Esophagus (tissue), 2 donors: ENCODE results near the gene PDE9A. TPM values are rescaled to one million over a fixed set of nuclear protein-coding genes. Genes with fewer than 3 reads are reported as not detected.
"Not testable (repeated sequence)": the region's sequence is repeated elsewhere in the genome, so short reads cannot be mapped to it uniquely, and the experiment has no call there.

Experiments
- H3K27ac ChIP-seq, 2 donors: one replicate each; pipeline ENCODE4 v1.5.1; 2013; ENCODE audit warnings: low read depth in 2 of 2, mild to moderate bottlenecking in 2 of 2, inconsistent platforms in 1 of 2, low read length in 1 of 2, moderate library complexity in 1 of 2
- H3K27me3 ChIP-seq, 2 donors: one replicate each; pipeline ENCODE4 v1.6.1; 2013; ENCODE audit warnings: low read length in 2 of 2, control low read depth in 1 of 2, mild to moderate bottlenecking in 1 of 2; ENCODE audit not compliant: insufficient read depth in 2 of 2, control insufficient read depth in 1 of 2
- H3K36me3 ChIP-seq, 2 donors: one replicate each; pipeline ENCODE4 v1.6.1; 2013; ENCODE audit warnings: low read length in 1 of 2; ENCODE audit not compliant: control insufficient read depth in 2 of 2, insufficient read depth in 2 of 2
- H3K4me1 ChIP-seq, 2 donors: one replicate each; pipeline ENCODE4 v1.6.1; 2013; ENCODE audit warnings: low read length in 1 of 2; ENCODE audit not compliant: control insufficient read depth in 2 of 2, insufficient read depth in 2 of 2
- H3K4me3 ChIP-seq, 2 donors: one replicate each; pipeline ENCODE4 v1.5.1; 2013; ENCODE audit warnings: low read length in 2 of 2, mild to moderate bottlenecking in 2 of 2, low read depth in 1 of 2, moderate library complexity in 1 of 2
- H3K9me3 ChIP-seq, 2 donors: one replicate each; pipeline ENCODE4 v1.6.1; 2013; ENCODE audit warnings: mild to moderate bottlenecking in 2 of 2, low read depth in 1 of 2, low read length in 1 of 2, moderate library complexity in 1 of 2; ENCODE audit not compliant: control insufficient read depth in 2 of 2, insufficient read depth in 1 of 2
- WGBS, 2 donors: extraction: QIAGEN DNeasy Blood & Tissue Kit; methylation state at CpG; one replicate each; pipeline ENCODE4 v1.1.7; 2013; 5-methylcytosine and 5-hydroxymethylcytosine counted together
- polyA plus RNA-seq, 2 donors: library from polyadenylated mRNA; stranded (reverse); fragments of 200-250 nt; gene quantifications; one replicate each; pipeline ENCODE4 v1.2.3, GENCODE V29; 2013
- donor health status: healthy with polysubstance abuse.
- donor health status: Bipolar disorder and iron deficiency.

The PDE9A gene
- polyA plus RNA-seq, 2 donors = 1.6 to 1.8 TPM

DNA sequence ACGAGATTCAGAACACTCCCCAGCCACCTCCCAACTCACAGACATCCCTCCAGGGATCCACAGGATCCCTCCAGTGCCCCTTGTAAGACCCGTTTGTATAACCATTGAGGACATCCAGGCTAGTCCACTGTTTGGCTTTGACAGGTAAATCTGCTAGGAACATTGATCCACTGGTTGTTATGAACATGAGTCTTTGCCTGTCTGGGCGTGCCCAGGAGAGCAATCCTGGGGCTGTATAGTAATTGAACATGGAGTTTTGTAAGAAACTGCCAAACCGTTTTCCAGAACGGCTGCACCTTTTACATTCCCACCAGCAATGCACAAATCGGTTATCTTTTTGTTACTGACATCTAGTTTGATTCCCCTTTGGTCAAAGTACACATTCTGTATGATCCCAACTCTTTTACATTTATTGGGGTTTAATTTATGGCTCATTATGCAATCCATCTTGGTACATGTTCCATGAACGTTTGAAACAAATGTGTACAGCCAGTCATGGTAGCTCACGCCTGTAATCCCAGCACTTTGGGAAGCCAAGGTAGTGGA is 137.2 kb downstream of the PDE9A start:
- no peaks in the 10 kb centered on the region for H3K4me1 ChIP-seq
- WGBS, 2 donors = 43 to 50% methylated on average over 8 of the region's 8 CpGs
- no peaks in the 10 kb centered on the region for H3K36me3 ChIP-seq

DNA sequence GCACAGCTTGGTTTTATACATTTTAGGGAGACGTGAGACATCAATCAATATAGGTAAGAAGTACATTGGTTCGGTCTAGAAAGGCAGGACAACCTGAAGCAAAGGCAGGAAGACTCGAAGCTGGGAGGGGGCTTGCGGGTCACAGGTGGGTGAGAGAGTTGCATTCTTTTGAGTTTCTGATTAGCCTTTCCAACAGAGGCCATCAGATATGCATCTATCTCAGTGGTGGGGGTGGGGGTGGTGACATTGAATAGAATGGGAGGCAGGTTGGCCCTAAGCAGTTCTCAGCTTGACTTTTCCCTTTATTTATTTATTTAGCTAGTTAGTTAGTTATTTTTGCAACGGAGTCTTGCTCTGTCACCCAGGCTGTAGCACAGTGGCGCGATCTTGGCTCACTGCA is 140.4 kb downstream of the PDE9A start:
- Histone ChIP-seq H3K36me3 (no peaks in the 10 kb centered on the region), H3K9me3 (no peaks in the 10 kb centered on the region), H3K27me3 (no peaks in the 10 kb centered on the region), H3K4me1 (no peaks in the 10 kb centered on the region), H3K4me3 (no peak overlapping the region), H3K27ac (no peak overlapping the region)
- WGBS, 2 donors = 74 to 82% methylated on average over 7 of the region's 7 CpGs

More for the DNA sequence above, 137.2 kb downstream of the PDE9A start:
- peaks cover 0 to 4% of the 10 kb centered on the region in 2 donors for H3K9me3 ChIP-seq
- H3K27me3 ChIP-seq = no peaks in the 10 kb centered on the region
- H3K27ac ChIP-seq = no peak overlapping the region
- no peak overlapping the region for H3K4me3 ChIP-seq

DNA sequence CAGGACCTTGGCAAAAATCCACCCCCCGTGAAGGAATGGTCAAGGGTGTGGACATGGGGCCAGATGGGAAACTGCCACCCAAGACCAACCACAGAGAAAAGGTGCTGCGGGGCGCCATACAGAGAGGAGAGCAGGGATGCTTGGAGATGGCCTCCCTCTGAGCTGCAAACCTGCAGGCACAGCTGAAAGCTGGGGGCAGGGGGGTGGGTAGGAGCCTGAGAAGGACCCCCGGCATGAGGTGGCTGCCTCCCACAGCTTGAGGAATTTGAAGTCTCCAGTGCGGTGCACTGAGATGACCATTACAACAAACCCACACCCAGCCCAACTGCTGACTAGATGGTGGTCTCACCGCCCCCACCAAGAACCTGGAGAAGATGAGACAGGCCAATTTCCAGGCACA is 141.1 kb downstream of the PDE9A start:
- Histone ChIP-seq H3K27me3 (no peaks in the 10 kb centered on the region), H3K4me1 (no peaks in the 10 kb centered on the region), H3K27ac (no peak overlapping the region), H3K9me3 (no peaks in the 10 kb centered on the region), H3K36me3 (no peaks in the 10 kb centered on the region), H3K4me3 (no peak overlapping the region)
- WGBS, 2 donors = 56 to 61% methylated on average over 6 of the region's 6 CpGs

DNA sequence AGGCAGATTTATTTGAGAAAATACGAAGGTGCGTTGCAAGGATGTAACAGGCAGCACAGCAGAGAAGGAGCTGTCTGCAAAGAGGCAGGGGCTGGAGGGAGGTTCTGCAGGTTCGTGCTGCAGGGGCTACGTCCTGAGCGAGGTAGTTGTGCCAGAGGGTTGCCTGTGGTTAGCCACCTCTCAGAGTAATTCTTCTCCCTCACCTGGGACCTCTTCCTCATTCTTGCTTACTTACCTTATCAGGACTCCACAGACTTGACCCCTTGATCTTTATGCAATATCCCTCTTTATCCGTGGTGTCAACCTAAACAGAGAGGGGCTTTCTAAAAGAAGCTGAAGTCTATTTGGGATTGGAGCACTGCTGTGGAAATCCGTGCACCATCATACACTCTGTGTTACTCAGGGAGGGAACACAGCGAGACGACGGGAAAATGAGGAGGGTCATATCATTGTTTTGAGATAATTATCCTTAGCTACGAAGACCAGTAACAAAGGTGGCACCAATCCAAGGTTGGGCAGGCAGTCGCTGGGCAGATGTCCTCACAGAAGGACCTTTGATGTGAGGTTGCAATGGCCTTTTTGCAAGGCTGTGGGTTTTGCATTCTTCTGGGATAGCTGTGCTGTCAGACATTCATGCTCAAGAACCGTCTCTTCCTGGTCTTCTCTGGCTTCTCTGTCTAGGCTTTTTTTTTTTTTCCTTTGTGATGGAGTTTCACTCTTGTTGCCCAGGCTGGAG is 143.1 kb downstream of the PDE9A start:
- Histone ChIP-seq H3K4me1 (no peaks in the 10 kb centered on the region), H3K27ac (no peak overlapping the region), H3K27me3 (no peaks in the 10 kb centered on the region), H3K9me3 (no peaks in the 10 kb centered on the region), H3K36me3 (no peaks in the 10 kb centered on the region), H3K4me3 (no peak overlapping the region)
- WGBS, 2 donors = 60 to 63% methylated on average over 12 to 13 of the region's 13 CpGs

GRCh38 chr21:42797522-42797921 is 144.1 kb downstream of the PDE9A start:
- H3K4me1 ChIP-seq = no peaks in the 10 kb centered on the region
- H3K27me3 ChIP-seq = no peaks in the 10 kb centered on the region
- H3K36me3 ChIP-seq = no peaks in the 10 kb centered on the region
- H3K27ac ChIP-seq = no peak overlapping the region
- WGBS, 2 donors = 75 to 81% methylated on average over 7 of the region's 7 CpGs
- H3K4me3 ChIP-seq = no peak overlapping the region
- H3K9me3 ChIP-seq = no peaks in the 10 kb centered on the region

DNA sequence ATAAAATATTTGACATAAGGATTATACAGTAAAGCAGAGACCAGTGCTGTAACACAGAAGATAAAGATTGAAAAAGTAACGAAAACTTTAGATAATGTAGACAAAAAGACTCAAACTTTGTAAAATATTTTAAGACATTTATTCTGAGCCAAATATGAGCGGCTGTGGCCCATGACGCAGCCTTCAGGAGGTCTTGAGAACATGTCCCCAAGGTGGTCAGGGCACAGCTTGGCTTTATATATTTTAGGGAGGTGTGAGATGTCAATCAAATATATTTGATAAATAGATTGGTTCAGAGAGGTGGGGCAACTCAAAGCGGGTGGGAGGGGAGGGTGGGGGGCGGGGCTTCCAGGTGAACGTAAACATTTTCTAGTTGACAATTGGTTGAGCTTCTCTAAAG is 144.7 kb downstream of the PDE9A start:
- Histone ChIP-seq H3K9me3 (no peaks in the 10 kb centered on the region), H3K27me3 (no peaks in the 10 kb centered on the region), H3K36me3 (no peaks in the 10 kb centered on the region), H3K4me3 (no peak overlapping the region), H3K27ac (no peak overlapping the region), H3K4me1 (no peaks in the 10 kb centered on the region)
- WGBS, 2 donors = 77 to 83% methylated on average over 6 of the region's 6 CpGs

DNA sequence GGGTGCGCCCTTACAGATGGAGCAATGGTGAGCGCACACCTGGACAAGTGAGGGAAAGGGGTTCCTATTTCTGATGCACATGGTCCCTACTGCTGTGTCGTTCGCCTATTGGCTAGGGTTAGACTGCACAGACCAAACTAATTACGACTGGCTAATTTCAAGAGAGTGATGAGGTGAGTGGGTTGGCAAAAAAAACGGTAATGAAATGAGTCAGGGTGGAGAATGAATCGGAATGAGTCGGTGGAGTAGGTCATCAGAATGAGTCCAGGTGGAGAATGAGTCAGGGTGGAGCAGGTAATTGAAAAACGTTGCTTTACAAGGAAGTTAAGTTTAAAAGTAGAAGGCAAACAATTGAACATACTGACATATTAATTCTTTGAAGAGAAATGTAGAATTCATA is 146.1 kb downstream of the PDE9A start:
- WGBS, 2 donors = 61 to 62% methylated on average over 9 of the region's 9 CpGs
- no peak overlapping the region for H3K27ac ChIP-seq
- no peaks in the 10 kb centered on the region for H3K4me1 ChIP-seq
- no peaks in the 10 kb centered on the region for H3K36me3 ChIP-seq
- H3K4me3 ChIP-seq = no peak overlapping the region
- H3K9me3 ChIP-seq = no peaks in the 10 kb centered on the region
- no peaks in the 10 kb centered on the region for H3K27me3 ChIP-seq

DNA sequence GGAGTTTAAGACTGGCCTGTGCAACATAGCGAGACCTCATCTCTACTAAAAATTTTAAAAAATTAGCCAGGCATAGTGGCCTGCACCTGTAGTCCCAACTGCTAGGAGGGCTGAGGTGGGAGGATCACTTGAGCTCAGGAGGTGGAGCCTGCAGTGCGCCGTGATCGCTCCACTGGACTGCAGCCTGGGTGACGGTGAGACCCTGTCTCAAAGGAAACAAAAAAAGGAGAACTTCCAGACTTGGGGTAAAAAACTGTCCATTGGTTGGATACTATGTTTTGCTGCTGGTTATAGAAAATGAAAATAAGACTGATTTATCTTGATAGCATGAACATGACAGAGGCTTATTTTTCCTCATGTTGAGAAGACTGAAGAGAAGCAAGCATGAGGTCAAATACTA is 146.5 kb downstream of the PDE9A start:
- 80 to 85% methylated on average over 5 of the region's 5 CpGs for WGBS, 2 donors
- no peak overlapping the region for H3K27ac ChIP-seq
- H3K9me3 ChIP-seq = no peaks in the 10 kb centered on the region

DNA sequence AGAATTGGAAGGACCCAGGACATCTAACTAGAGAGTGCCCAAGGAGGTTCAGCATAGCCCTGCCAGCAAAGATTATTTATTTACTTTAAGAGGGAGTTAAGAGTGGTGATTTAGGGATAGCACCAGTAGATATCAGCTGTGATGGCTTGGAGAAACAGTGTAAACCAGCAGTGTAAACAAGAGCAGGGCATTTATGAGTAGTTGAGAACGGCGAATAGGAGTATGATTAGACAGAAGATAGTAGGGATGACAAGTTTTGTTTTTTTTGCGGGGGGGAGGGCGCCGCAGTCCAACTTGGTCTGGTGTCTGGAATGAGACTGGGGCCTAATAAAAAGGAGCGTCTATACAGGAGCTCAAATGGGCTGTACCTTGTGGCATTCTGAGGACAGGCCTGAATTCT is 148.2 kb downstream of the PDE9A start:
- H3K36me3 ChIP-seq, H3K9me3 ChIP-seq, H3K4me3 ChIP-seq, H3K27ac ChIP-seq, H3K4me1 ChIP-seq, H3K27me3 ChIP-seq: not testable (repeated sequence)
- WGBS, 2 donors = 81 to 89% methylated on average over 6 of the region's 6 CpGs

More for the DNA sequence above, 146.5 kb downstream of the PDE9A start:
- Histone ChIP-seq H3K4me1 (no peaks in the 10 kb centered on the region), H3K27me3 (no peaks in the 10 kb centered on the region), H3K4me3 (no peak overlapping the region), H3K36me3 (no peaks in the 10 kb centered on the region)

DNA sequence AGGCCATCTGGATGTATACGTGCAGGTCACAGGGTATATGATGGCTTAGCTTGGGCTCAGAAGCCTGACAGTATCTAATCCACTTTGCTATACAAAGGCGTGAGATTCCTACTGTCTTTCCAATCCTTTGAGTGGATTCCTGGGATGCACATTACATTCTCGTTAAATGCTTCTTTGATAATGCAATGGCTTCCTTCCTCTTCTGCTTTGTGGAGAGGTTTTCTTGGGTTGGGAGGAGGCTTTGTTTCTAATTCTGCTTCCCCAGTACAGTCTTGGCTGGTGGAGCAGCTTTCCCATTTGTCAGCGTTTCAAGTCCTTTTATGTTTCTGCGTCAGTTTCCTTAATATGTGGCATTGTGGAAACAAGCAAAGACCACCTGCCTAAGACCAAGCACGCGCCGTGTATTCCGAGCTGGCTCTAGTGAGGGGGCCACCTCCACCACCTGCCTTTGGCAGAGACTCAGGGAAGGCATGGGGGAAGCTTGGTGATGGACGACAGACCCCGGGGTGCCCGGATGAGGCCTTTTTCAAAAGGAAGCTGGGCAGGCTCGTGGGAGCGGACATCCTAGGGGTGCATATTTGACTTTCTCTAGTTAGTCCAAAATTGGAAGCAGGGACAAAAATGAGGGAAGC is 153.2 kb downstream of the PDE9A start:
- H3K9me3 ChIP-seq = no peaks in the 10 kb centered on the region
- no peaks in the 10 kb centered on the region for H3K36me3 ChIP-seq
- H3K4me3 ChIP-seq = no peak overlapping the region
- no peaks in the 10 kb centered on the region for H3K27me3 ChIP-seq
- WGBS, 2 donors = 67 to 78% methylated on average over 14 of the region's 14 CpGs
- no peaks in the 10 kb centered on the region for H3K4me1 ChIP-seq
- no peak overlapping the region for H3K27ac ChIP-seq
